GM21447 (cell line): ENCODE results near the gene NAA80.
A peak's percentile ranks its signal among the peaks of the same experiment; 100 is the strongest.

Experiments
- ATAC-seq: cut with Tn5 transposase; IDR thresholded peaks from one replicate; pipeline ENCODE4 v1.9.1; 2021; ENCODE audit not compliant: unreplicated experiment

The NAA80 gene

DNA sequence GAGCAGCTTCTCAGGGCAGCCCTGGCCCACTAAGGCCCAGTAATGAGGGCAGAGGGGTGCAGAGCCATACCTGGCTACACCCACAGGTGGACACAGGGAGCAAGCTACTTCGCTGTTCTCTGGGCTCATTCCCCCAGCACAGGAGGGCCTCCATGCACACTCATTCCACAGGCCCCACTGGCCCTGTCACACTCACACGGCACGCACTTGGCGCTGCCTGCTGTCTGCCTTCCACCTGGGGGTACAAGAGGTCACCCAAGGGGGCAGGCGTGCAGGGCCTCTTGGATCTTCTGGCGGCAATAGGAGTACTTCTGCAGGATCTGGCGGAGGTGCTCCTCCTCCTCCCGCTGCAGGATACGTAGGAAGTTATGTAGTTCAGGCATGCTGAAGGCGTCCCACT lies 31.1 kb upstream of the NAA80 start:
- ATAC-seq, result no peak

DNA sequence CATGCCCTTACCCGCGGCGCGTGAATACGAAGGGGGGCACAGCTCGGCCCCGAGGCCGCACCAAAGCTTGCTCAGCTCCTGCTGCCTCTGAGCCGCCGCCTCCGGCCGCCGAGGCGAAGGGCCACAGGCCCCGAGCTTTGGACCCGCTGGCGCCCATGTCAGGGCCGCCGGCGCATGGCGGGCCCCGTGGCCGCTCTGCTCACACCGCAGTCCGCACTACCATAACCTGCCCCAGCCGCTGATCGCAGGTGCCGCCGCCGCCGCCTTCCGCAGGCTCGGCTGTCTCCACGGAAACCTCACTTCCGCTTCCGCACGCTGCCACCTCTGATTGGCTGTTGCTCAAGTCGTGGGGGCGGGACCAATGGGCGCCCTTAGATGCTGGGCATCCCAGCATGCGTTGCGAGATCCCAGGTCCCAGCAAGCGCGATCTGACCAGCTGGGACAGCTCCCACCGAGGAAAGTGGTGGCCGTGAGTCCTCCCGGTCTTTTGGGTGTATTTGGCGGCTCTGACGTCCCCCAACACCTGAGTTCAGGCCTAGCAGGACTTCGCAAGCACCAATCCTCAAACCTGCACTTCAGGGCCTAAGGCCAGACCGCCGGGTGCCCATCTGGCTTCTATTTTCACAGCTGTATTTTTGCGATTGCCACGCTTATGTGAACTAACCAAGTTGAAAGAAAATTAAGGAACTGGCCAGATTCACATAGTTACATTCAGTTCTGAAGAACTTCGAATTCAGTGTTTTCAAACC lies 28.9 kb upstream of the NAA80 start, which contains the start of gene TUSC2:
TSS of gene TUSC2 (minus strand) at position 281 of the 749 bp plus-strand sequence. CDS start at position 157, 124 bp downstream.
- peak; percentile 85 for ATAC-seq

DNA sequence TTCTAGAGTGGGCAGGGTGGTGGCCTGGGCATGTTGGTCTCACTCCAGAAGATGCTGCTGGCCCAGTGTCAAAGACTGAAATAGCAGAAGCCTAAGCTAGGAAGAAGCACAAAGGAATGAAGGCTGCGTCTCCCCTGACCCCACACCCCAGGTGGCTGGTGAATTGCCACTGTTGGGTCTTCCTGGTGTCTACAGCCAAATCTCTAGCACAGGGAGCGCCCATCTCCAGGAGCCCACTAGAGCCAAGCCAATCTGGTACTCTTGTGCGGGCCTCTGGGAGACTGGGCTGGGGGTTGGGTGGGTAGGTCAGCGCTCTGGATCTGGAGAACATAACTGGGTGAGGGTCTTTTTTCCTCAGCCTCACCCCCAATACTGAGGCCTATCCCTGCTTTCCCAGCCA lies 27.9 kb upstream of the NAA80 start:
- ATAC-seq, result no peak

DNA sequence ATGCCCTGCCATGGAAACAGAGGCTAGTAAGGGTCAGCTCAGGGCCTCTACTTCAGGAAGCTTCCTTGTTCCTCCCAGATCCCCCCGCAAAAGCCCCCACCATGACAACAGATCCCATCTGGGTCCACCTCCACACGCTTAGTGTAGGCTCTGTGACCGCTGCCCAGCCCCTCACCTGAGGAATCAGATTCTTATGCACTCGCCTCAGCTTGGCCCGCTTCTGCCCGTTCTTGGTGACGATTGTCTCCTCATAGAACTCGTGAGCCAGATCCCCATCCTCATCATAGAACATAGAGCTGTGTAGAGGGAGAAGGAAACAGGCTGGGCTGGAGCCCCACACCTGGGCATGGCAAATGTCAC lies 27.0 kb upstream of the NAA80 start:
- ATAC-seq, result no peak

DNA sequence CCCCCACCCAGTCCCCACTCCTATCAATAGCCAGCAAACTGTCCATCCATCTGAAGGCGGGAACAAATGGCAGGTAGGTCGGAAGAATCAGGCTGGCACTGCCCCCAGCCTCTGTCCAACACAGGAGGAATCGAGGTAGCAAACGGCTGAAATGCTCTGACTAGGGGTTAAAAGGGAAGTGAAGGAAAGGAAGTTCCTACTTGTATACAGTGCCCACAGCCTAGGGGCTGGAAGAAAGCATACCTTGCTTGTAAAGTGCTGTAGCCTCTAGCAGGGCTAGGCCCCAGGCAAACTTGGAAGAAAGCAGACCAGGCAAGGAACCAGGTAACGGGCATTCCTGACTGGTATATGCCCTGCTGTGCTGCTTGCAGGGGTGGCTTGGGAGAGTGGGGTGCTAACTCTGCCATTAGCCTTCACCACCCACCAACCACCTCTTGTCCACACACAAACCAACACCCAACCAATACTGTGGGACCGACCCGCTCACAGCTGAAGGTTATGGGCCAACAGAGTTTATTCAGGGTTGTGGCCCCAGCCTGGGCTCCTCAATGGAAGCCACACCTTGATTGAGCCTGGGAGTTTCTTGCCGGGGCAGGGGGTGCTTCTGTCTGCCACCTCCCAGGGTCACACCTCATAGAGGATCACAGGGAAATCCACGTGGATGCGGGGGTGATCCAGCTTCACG lies 26.4 kb upstream of the NAA80 start:
- no peak for ATAC-seq

DNA sequence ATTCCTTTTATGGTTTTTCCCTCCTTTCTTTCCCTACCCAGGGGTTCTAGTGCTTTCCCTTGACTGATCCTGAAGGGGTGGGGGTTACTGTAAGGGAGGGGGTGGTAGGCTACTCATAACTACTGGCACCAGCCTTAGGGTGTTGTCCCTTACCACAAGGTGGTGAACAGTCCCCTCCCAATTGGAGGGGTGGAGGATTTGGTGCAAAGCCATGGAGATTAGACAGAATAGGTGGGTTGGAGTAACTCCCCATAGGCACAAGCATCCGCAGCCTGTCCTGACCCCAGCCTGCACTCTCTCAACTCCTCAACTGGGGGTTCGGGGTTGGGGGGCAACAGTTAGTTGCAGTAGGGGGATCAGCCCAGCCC lies 25.9 kb upstream of the NAA80 start:
- no peak for ATAC-seq

DNA sequence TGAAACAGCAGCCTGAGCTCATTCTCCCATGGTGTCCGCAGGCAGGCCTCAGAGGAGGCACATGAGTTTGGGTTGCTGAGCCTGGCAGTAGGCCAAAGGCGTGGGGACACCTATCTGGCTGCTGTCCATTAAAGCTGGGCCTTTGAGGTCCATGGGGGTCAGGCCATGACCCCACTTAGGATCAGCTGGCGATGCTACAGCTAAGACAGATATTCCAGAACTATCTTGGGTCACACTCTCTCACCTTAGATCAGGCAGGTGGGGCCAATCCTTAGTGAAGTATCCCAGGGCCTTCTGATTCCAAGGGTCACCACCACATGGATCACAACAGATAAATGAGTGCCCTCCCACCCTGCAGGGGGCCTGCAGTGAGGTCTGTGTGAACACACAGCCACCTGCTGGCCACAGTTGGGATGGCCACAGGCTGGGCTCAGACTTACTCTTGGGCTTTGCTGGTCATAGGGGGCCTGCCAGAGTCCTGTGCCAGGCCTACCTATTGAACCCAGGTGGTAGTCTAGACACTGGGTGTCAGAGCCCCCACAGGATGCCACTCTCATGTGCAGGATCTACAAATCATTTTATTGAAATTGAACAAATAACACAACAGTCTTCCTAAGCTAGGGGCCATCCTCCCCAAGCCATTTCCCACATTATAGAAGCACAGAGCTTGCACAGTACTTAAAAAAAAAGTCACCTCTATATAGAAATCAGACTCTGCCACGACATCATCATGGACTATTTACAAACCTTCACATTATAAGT lies 25.3 kb upstream of the NAA80 start:
- no peak for ATAC-seq

DNA sequence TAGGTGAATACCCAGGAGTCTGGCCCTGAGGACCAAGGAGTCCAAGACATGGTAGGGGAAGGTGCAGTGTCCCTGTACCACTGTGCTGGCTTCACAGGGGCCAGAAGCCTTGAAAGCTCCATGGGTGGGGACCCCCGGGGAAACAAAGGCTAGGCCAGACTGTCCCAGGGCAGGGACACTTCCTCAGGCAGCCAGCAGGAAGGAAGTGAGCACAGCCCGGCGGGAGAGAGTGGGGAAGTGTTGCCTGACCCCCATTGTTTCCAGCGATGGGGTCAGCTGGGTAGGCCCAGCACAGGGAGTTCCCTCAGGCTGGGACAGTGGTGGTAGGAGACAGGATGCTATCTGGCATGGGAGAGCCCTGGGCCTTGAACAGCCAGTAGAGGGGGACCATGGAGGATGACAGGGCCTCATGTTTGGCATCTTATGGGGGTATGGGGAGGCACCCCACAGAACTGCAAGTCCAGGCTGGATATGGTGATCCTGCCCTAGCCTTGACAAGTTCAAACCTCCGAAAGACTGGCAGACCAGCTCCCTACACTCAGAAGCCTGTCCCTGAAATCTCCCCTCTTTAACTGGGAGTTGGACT lies 24.5 kb upstream of the NAA80 start:
- no peak for ATAC-seq

DNA sequence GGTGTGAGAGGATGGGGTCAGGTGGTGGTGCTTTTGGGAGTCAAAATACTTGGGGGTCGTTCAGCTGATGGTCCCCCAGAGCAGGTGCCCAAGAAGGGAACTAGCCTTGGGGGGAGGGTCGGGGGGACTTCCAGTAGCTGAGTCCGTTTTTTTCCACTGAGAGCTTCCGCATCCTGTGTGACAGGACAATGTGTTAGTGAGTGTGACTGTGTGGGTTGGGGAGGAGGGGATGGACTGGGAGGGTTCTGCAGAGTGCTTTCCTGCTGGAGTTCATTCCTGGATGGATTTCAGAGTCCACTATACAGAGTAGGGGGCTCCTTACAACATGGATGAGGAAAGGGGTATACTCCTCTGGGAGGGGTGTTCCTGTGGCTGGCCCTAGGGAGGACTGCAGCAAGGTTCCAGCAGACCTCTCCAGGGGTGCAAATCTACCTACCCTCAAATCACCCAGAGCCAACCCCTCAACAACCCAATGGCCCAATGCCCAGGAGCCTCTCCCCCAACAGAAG lies 23.9 kb upstream of the NAA80 start:
- no peak for ATAC-seq

DNA sequence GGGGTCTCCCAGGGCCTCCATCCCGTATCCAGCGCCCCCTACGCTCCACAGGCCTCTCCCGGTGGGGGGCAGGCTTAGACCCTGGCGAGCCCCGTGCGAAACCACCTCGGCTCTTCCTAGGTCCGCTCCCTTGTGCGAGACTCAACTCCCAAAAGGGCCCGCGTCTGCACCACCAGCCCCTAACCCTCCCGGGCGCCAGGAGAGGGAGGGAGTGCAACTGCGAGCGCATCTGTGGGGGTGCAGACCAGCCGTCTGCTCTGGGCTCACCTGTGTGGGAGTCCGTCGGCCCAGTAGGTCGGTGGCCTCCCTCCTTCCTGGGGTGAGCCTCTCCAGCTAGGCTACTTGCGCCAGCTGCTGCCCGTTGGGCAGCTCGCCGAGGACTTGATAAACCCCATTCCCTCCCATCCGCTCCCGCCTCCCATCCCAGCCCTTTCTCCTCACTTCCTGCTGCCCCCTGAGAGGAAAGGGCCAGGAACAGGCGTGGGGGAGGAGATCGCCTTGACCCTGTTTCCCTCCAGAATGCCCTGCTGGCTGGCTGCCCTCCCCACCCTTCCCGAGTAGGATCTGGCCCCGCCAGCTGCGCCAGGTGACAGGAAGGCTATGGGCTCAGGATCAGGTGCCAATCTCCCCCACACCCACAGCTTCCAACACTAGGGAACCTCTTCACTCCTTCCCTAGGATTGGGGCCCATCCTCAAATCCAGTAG lies 23.3 kb upstream of the NAA80 start, which contains the start of gene HYAL2:
TSS of gene HYAL2 (minus strand) at position 360 of the 706 bp plus-strand sequence. CDS start 2,256 bp downstream, outside the sequence.
- no peak for ATAC-seq

DNA sequence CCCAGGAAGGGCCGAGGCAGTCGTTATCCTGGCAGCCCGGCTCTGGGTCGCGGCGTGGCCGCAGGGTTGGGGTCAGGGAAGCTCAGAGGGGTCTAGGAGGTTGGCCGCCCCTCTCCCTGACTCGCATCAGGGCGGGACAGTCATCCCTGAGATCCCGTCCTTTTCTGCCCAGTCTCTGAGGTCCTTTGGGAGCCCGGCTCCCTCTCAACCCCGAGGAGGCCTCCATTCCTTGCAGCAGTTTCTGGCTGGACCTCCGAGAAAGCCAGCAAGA lies 22.8 kb upstream of the NAA80 start:
- no peak for ATAC-seq

DNA sequence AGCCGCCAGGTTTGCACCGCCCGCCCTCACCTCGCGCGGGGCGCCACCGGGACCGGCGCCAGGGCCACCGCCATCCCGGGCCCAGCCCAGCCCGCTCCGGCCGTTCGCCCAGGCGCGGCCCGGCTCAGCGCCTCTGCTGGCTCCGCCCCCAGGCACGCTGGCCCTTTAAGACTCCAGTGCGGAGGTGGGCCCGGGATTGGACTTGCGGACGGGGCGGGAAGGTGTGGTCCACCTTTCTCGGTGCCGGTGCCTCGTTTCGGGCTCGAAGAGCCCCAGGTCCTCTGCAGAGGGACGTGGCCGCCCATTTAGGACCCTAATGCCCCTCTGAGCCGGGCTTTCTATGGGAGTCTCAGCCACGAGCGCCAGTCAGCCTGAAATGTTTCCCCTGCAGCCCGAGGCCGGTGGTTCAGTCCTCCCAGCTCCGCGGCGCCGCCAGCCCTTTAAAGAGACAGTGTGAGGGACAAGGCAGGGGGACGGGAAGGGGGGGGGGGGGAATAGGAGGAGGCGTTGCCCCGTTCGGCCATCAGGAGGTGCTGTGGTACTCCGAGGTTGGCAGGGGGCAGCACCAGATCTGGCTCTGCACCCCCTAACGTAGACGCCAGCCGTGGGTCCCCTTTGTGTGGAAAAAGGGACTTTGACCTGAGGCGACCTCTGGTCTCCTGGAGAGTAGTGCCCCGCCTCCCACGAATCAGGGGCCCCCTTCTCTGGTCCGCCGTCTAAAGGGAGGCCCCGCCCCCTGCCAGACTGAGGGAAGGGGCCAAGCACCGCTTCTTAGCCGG lies 22.3 kb upstream of the NAA80 start:
- ATAC-seq, result peak; percentile 81

DNA sequence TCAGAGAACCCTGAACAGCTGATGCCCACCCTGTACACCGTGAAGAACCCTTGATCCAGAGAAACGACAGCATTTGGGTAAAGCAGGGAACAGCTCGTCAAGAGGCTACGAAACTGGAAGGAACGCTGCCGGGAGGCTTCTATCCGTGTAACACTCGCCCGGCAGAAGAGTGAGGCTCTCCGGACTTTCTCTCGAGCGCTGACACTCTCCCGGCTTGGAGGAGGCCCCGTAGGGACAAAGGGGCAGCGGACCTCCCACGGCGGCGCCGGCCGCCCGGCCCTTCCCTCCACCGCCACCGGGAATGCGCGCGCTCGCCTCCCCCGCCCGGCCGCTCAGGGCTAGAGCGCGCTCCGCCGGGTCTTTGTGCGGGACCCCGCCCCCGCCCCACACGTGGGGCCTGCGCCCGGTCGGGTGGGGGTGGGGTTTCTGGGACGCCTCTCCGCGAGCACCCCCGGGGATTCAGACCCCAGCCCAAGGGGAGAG lies 21.7 kb upstream of the NAA80 start:
- ATAC-seq, result peak; percentile 55

DNA sequence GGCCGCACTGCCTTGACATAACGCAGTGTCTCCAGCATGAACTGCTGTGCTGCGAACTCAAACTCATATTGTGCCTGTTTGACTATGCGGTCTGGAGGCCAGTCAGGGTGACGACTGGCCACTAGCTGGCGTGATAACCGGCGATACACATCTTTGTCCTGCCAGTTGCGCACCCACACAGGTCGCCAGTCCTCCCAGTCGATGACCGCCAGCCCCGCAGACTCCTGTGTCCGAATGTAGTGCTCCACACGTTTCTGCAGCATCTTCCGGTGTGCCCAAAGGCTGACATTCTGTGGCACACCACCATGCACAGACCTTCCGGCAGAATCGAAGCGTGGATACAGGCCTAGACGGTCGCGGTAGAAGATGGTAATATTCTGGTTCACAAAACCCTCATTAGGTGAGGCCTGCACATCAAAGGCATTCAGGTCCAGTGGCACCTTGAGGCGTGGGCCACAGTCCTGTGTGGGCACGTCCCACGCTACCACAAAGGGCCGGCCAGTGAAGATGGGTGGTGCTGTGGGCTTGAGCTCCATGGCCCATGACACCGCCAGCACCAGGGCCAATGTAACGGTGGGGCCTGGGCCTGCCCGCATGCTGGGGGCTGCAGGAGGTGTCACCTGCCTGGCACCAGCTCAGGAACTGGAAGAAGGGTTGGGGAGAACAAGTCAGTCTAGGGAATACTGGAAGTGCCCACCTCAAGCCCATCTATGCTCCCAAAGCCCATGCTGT lies 20.9 kb upstream of the NAA80 start:
- ATAC-seq, result no peak

DNA sequence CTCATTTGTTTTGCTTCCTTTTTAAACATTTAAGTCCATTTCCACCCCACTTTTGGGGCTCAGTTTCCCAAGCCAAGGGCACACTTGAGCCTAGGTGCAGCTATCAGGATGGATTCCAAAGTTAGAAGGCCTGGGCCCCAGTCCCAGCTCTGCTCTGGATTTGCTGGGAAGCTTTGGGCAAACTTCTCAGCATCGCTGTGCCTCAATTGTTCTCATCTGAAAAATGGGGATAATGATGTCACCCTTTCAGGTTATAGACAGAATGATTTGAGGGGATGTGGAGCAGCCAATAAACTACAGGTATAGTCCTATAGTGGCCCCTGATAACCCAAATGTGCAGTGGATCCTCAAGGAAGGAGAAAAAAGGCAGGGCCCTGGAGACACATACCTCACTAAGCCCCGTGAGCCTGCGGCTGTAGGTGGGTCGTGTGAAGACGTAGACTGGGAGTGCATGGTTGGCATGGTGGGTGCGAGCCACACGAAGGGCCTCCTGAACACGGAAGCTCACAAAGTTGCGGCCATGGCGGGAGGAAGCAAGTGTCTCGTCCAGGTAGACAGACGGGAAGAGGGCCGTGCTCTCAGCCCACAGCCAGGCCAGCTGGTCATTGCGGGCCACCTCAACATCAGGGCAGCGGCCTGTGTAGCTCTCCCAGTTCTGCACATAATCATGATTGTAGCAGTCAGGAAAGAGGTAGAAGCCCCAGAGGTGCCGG lies 20.1 kb upstream of the NAA80 start:
- no peak for ATAC-seq

DNA sequence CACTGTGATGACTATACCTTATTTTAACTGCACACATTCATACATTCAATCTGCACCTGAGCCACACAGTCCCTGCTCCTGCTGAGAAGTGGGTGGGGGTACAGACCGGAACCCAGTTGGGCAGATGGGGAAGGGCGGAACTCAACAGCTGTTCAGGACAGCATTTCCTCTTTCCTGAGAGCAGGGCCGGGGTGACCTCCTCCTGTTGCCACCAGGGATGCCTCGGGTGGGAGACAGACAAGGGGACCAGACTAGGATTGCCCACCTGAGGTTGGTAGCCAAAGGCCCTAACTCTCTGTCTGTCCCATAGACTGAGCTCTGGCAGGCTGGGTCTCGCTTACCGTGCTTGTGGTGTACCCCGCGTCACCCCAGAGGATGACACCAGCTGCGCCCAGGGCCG lies 19.4 kb upstream of the NAA80 start:
- ATAC-seq, result no peak

DNA sequence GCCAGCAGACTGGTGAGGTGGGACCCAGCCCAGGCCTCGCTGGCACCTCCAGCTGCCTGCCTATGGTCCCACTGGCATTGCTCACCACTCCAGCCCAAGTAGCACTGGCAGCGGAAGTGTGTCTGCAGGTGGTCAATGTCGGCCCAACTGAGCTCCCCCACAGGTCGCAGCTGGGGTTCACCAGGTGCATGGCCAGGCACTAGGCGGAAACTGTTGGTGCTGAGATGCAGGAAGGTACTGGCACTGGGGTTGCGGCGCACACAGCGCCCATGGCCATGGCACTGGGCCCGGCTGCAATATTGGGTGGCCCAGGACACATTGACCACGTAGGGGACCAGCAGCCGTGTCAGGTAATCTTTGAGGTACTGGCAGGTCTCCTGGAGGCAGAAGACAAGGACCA lies 19.0 kb upstream of the NAA80 start:
- ATAC-seq, result no peak

DNA sequence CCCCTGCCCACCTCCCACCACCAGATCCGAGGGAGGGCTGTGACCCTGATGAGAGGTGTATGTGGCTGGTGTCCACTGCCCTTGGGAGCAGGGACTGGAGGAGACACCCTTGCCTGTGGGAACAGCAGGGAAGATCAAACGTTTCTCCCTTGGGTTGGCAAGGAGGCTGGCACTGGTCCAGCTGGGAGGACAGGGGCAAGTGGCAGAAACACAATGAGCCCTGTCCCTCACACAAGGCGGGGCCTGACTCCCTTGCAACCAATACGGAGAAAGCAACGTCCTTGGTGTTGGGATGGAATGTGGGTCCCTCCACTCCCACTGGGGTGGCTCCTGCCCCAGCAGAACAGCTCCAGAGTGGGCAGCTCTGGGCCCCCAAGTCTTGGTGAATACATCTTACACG lies 18.1 kb upstream of the NAA80 start:
- no peak for ATAC-seq
